ENCODE measurements around the gene EHBP1.

The EHBP1 gene

DNA sequence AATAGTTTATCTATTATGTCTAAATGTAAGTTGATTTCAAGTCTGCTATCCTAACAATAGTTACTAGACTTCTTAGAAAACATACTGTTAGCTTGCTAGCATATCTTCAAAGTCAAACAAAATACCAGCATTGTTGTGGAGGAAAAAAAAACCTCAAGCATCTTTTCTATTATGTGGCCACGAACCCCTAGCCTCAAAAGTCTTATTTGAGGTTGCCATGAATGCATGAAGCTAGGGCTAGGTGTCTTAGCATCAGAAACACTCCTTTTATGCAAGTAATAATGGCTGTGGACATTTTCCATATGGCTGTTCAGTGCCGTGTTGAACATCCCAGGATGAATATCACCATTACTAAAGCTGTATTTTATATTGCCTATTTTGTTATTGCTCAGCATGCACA is 258.5 kb downstream of the EHBP1 start:
- no peak for DNase-seq (ENCODE audit: low spot score)

DNA sequence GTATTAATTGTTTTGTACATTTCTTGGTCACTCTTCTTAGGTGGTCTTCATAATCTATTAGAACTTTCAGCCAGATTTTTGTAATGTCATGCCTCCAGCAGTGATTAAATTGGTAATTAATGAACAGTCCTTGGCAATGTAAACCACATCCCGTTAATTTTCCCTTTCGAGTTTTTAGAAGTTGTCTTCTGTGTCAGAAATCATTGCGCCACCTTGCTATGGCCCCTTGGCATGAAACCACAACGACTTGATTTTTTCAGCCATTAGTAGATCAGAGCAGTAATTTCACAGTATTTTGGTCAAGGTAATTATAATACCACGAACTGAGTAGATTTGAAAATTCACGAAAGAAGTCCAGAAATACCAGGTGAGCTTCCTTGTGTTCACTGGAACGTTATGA is 259.2 kb downstream of the EHBP1 start:
- no peak for DNase-seq (ENCODE audit: low spot score)

DNA sequence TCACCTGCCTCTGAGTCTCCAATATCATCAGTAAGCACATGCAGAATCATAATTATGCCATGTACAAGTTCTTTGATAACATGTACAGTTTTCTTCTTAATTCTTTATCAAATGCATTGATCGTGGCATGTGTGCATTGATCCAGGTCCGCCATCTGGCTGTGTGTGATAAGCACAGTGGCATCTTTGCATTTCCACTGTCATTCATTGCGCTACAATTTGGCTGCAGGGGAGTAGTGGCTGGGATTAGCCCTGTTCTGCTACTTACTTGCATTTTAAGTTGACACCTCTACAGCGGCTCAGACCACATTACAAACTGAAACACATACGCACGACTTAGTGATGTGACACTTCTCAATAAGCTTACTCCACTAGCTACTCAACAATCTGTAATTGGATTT is 261.5 kb downstream of the EHBP1 start:
- no peak for DNase-seq (ENCODE audit: low spot score)

GRCh38 chr2:62968168-62968567 is 262.7 kb downstream of the EHBP1 start:
- DNase-seq (ENCODE audit: low spot score): no peak

- no peak for DNase-seq (ENCODE audit: low spot score)
These were observed 263.2 kb downstream of the EHBP1 start for GRCh38 chr2:62968668-62969067.

- no peak for DNase-seq (ENCODE audit: low spot score)
These were observed 266.4 kb downstream of the EHBP1 start for GRCh38 chr2:62971936-62972335.

DNA sequence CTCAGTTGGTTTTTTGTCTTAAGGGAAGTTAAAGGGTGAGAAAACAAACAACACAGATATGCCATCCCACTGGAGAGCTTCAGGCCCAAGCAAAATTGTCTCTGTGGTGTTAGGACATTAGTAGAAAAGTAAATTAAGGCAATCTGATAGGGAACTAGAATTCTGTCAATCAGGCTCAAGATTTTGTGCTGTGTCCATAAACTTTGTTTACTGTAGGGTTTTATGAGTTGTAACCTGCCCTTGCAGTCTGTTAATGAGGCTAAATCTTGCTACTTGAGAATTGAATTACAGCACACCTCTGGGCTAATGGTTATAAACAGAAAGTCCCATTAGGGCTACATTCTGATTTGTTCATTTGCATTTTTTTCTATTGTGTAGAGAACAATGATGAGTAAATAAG is 267.1 kb downstream of the EHBP1 start:
- DNase-seq (ENCODE audit: low spot score): no peak

DNA sequence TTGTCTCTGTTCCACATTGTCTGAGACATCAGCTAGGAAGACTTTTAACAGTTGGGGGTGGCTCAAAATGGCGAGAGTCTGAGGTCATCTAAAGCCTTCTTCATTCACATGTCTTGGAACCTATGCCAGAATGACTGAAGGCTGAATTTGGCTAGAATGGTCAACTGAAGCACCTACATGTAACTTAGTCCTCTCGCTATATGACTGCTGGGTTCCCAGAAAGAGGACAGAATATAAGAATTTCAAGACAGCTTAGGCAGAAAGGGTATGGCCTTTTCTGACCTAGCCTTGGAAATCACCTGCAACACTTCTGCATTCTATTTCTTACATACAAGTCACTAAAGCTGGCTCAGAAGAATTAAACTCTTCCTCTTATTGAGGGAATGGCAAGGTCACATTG is 269.5 kb downstream of the EHBP1 start:
- DNase-seq (ENCODE audit: low spot score): no peak

- DNase-seq (ENCODE audit: low spot score): no peak
These were observed 286.1 kb downstream of the EHBP1 start for GRCh38 chr2:62991605-62992004.

- no peak for DNase-seq (ENCODE audit: low spot score)
These were observed 287.0 kb downstream of the EHBP1 start for GRCh38 chr2:62992561-62992960.

GRCh38 chr2:62994206-62994605 is 288.7 kb downstream of the EHBP1 start:
- no peak for DNase-seq (ENCODE audit: low spot score)

- no peak for DNase-seq (ENCODE audit: low spot score)
These were observed 291.1 kb downstream of the EHBP1 start for GRCh38 chr2:62996534-62997186.

- DNase-seq (ENCODE audit: low spot score): no peak
These were observed 293.4 kb downstream of the EHBP1 start for GRCh38 chr2:62998949-62999348.

DNA sequence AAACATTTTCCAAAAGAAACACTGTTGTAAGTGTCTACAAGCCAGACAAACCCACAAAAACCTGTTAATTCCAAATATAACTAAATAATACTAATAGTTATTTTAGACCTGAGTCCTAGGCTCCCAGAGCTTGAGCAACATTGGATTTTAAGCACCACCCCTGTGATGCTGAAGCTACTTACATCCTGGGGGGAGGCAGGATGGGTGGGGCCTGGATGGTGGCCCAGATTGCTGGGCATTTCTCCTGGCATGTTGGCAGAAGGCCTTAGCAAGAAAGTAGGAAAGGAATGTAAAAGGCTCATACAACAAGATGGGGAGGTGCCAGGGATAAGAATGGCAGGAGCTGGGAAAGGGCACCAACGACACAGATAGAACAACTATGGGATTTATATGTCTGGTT is 294.4 kb downstream of the EHBP1 start:
- no peak for DNase-seq (ENCODE audit: low spot score)

- DNase-seq (ENCODE audit: low spot score): no peak
These were observed 295.3 kb downstream of the EHBP1 start for GRCh38 chr2:63000801-63001200.

- no peak for DNase-seq (ENCODE audit: low spot score)
These were observed 296.1 kb downstream of the EHBP1 start for GRCh38 chr2:63001576-63001975.

- no peak for DNase-seq (ENCODE audit: low spot score)
These were observed 297.8 kb downstream of the EHBP1 start for GRCh38 chr2:63003351-63003750.

DNA sequence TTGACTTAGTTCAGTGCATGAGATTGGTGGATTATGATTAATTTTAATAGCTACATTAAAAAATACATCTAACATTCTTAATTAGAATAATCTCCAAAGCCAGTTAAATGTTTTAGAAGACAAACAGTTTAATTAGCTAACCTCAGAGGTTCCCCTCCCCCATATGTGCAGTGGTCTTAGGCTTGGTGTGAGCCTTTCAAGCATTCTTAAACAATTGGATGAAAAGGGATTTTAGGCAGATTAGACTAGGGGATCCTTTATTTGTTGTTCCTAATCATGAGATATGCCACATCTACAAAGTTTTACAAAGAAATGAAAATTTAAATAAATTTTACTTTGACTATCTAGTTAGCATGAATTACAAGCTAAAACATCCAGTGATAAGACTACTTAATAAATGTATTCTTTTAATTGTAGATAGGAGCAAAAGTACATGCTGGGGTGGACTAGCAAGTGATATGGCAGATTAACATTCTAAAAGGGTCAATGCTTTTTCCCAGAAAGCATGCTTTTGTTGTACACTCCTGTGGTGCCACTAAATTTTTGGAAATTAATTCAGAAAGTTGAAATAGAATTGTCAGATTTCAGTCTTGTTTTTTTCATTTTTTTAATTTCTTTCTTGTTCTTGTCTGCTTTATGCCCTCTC is 302.4 kb downstream of the EHBP1 start:
- DNase-seq (ENCODE audit: low spot score): no peak

DNA sequence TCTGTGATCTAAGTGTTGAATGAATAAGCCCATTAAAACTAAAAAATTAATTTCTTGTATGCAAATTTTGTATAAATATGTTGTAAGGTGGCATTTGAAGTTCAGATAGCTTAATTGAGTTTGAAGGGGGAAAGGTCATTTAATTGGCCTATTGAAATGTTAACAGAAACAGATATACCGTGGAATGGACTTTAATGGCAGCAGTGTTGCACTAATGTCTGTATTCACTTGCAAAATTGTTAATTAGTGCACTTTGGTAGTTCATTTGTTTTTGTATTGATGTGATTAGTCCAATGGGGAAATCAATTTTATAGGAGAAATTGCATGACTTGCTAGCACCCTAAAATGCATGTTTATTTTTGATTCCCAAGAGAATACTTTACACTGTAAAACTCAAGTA is 303.3 kb downstream of the EHBP1 start:
- no peak for DNase-seq (ENCODE audit: low spot score)

DNA sequence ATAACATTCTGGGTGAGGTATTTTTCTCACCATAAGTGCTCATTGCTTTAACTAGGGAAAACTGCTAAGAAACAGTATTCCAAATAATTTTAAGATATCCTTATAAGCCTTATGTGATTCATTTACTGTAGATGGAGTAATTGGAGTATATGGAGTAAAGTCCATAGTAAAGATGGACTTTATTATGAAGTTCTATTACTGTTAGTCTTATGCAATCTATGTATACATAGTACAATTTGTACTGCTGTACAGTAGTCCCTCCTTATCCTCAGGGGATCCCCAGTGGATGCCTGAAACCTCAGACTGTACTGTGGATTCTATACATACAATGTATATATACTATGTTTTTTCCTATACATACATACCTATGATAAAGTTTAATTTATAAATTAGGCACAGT is 304.0 kb downstream of the EHBP1 start:
- no peak for DNase-seq (ENCODE audit: low spot score)

DNA sequence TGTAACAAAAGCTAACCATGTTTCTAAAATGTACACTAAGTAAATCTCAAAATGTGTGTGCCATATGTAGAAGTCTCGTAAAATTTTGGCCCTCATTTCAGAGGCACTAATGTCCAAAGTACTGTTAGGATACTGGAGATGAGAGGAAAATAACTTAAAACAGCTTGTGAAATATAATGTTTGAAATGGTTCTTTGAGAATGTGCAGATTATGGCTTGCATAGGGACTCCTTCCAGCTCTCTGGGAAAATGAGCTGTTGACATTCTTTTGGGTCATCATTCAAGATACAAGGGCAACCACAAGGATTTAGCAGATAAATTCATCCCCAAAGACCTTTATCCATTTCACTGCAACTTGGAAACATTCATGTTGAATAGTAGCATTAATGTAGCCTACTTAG is 307.0 kb downstream of the EHBP1 start:
- DNase-seq (ENCODE audit: low spot score): no peak

GRCh38 chr2:63013438-63013837 is 307.9 kb downstream of the EHBP1 start:
- no peak for DNase-seq (ENCODE audit: low spot score)

GRCh38 chr2:63015389-63015788 is 309.9 kb downstream of the EHBP1 start:
- DNase-seq (ENCODE audit: low spot score): no peak

- no peak for DNase-seq (ENCODE audit: low spot score)
These were observed 312.9 kb downstream of the EHBP1 start for GRCh38 chr2:63018439-63018838.
